Gastroesophageal sphincter (tissue), 4 donors: ENCODE measurements around the gene RNF144A. TPM values are rescaled to one million over a fixed set of nuclear protein-coding genes. Genes with fewer than 3 reads are reported as not detected.

Experiments used
- ATAC-seq: fragments of 150-250 bp; one replicate; pipeline ENCODE4 v1.9.1; 2016; ENCODE audit warnings: mild to moderate bottlenecking, moderate library complexity
- H3K27ac ChIP-seq, 4 donors: fragments of 200-600 bp; sonication (generic) in 3 of 4; 1 replicate in 3 of 4; 2 replicates in 1 of 4; pipeline ENCODE4 v1.5.1; 2016 to 2019
- H3K27me3 ChIP-seq: fragments of 200-600 bp; sonication (generic); one replicate; pipeline ENCODE4 v1.5.1; 2019
- H3K36me3 ChIP-seq, 2 donors: fragments of 200-600 bp; sonication (generic); one replicate each; pipeline ENCODE4 v1.5.1; 2019; ENCODE audit warnings: control low read depth in 1 of 2
- H3K4me1 ChIP-seq, 3 donors: fragments of 200-600 bp; sonication (generic); 1 replicate in 2 of 3; 2 replicates in 1 of 3; pipeline ENCODE4 v1.5.1; 2016 to 2019; ENCODE audit warnings: control low read depth in 2 of 3
- H3K4me3 ChIP-seq, 2 donors: fragments of 200-600 bp; sonication (generic); one replicate each; pipeline ENCODE4 v1.5.1; 2019; ENCODE audit warnings: mild to moderate bottlenecking in 1 of 2, moderate library complexity in 1 of 2
- H3K9me3 ChIP-seq, 3 donors: fragments of 200-600 bp; sonication (generic); one replicate each; pipeline ENCODE4 v1.5.1; 2017 to 2019; ENCODE audit warnings: control low read depth in 2 of 3
- EP300 ChIP-seq: sonication (generic); formaldehyde crosslinking; IDR thresholded peaks from one replicate; pipeline ENCODE4 v1.6.1; 2017; ENCODE audit warnings: antibody characterized with exemption, mild to moderate bottlenecking
- POLR2A ChIP-seq, 2 donors: fragments of 450-650 bp; IDR thresholded peaks; one replicate each; pipeline ENCODE4 v1.6.1; 2017; ENCODE audit warnings: antibody characterized with exemption in 2 of 2, mild to moderate bottlenecking in 2 of 2, moderate library complexity in 1 of 2
- POLR2AphosphoS5 ChIP-seq: sonication (generic); formaldehyde crosslinking; IDR thresholded peaks from one replicate; pipeline ENCODE4 v1.6.1; 2017; ENCODE audit warnings: antibody characterized with exemption
- WGBS, 2 donors: methylation state at CpG; one replicate each; pipeline ENCODE4 v1.1.5; 2018; ENCODE audit warnings: low coverage in 1 of 2; 5-methylcytosine and 5-hydroxymethylcytosine counted together
- total RNA-seq, 4 donors: library from RNA; depleted of rRNA; stranded (reverse); fragments of >200 nt; gene quantifications; one replicate each; pipeline ENCODE4 v1.1.0, GENCODE V29; 2016
- TF ChIP-seq, protein P1 (sequence below), 4 experiments: fragments of 200-600 bp in 2 of 4; fragments of 450-650 bp in 2 of 4; sonication (generic) in 1 of 4; IDR thresholded peaks; one replicate each; pipeline ENCODE4 v1.5.1; 2017 to 2019; ENCODE audit warnings: antibody characterized with exemption in 4 of 4, mild to moderate bottlenecking in 2 of 4, moderate library complexity in 2 of 4

Gene RNF144A
- total RNA-seq, 4 donors from 2014 or later: 7.2 to 12.9 (median 8.8) TPM

DNA sequence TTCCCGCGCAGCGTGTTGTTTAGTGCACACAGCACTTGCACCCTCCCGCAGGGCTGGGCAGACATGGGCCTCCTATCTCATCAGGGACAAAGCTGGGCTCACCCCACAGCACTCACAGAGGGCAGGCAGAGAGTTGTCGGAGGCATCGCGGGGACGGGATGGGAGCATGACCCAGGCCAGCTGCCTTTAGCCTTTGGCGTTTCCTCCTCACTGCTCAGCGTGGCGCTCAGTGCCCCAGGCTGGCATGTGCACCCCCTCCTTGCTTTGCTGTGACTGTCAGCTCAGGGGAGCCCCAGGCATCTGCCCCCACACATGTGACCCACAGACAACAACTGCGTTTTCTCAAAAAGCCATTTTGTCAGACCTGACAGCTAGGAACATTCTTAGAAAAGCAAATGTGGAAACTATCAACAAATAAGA, 101.1 kb downstream of the RNF144A start:
- H3K4me3 ChIP-seq: no peak overlapping the region
- H3K36me3 ChIP-seq: peaks cover 0 to 21% of the 10 kb centered on the region in 2 donors
- ATAC-seq: no peak
- H3K9me3 ChIP-seq: no peaks in the 10 kb centered on the region
- H3K4me1 ChIP-seq: peaks cover 0 to 77% (median 6%) of the 10 kb centered on the region in 3 donors
- no peak overlapping the region for H3K27ac ChIP-seq
- TF ChIP-seq POLR2A (IDR thresholded peaks at IDR 0.05) (no peak), POLR2AphosphoS5 (peak; percentile 61)
- H3K27me3 ChIP-seq: no peaks in the 10 kb centered on the region
- 79% methylated on average over 7 of the region's 12 CpGs; no CpG with 5 or more reads in 1 of the 2 donors for WGBS, 2 donors

DNA sequence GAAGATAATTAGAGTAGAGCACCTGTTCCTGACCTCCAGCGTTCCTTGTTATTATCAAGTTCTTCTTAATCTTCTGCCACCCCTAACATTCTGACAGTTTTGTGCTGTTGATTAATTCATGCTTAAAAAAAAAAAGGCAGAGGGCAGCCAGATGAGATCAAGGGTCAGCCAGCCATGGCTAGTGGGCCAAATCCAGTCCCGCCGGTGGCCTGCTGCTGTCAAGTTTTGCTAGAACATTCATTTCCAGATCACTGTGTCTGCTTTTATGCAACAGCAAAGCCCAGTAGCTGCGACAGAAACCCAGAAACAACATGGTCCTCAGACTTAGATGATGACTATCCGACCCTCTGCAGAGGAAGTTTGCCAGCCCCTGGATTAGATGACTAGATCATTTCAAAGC, 101.6 kb downstream of the RNF144A start:
- 60 to 65% methylated on average over 2 to 3 of the region's 5 CpGs for WGBS, 2 donors
- no peak for ATAC-seq
- Histone ChIP-seq H3K4me3 (no peak overlapping the region), H3K4me1 (peaks cover 0 to 76% (median 6%) of the 10 kb centered on the region in 3 donors), H3K36me3 (peaks cover 0 to 21% of the 10 kb centered on the region in 2 donors), H3K27me3 (no peaks in the 10 kb centered on the region), H3K27ac (no peak overlapping the region), H3K9me3 (no peaks in the 10 kb centered on the region)
- TF ChIP-seq, protein P1, sequence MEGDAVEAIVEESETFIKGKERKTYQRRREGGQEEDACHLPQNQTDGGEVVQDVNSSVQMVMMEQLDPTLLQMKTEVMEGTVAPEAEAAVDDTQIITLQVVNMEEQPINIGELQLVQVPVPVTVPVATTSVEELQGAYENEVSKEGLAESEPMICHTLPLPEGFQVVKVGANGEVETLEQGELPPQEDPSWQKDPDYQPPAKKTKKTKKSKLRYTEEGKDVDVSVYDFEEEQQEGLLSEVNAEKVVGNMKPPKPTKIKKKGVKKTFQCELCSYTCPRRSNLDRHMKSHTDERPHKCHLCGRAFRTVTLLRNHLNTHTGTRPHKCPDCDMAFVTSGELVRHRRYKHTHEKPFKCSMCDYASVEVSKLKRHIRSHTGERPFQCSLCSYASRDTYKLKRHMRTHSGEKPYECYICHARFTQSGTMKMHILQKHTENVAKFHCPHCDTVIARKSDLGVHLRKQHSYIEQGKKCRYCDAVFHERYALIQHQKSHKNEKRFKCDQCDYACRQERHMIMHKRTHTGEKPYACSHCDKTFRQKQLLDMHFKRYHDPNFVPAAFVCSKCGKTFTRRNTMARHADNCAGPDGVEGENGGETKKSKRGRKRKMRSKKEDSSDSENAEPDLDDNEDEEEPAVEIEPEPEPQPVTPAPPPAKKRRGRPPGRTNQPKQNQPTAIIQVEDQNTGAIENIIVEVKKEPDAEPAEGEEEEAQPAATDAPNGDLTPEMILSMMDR (IDR thresholded peaks at IDR 0.05): no peak
- no peak for TF ChIP-seq EP300
- no peak for TF ChIP-seq POLR2AphosphoS5
- no peak for TF ChIP-seq POLR2A (IDR thresholded peaks at IDR 0.05)

DNA sequence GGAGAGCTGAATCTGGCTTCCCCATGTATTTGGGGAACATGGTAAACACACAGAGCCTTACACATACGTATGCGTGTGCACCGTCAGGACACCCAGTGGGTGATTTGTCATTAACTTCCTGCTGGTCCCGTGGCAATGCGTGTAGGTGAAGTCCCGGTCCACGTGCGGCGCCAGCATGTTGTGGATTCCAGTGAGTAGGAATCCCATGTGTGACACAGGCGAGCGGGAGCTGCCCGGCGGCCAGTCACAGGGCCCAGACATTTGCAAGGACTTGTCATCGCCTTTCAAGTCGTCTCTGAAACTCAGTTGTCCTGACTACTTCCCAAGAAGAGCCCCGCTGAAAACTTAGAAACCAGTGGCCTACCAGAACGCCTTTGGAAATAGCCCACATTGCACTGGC, 102.0 kb downstream of the RNF144A start:
- Histone ChIP-seq H3K4me3 (no peak overlapping the region), H3K4me1 (peaks cover 0 to 72% (median 4%) of the 10 kb centered on the region in 3 donors), H3K36me3 (peaks cover 0 to 23% of the 10 kb centered on the region in 2 donors), H3K27ac (no peak overlapping the region), H3K9me3 (no peaks in the 10 kb centered on the region), H3K27me3 (no peaks in the 10 kb centered on the region)
- TF ChIP-seq, protein P1 (IDR thresholded peaks at IDR 0.05): no peak
- TF ChIP-seq POLR2A (IDR thresholded peaks at IDR 0.05) (no peak), POLR2AphosphoS5 (no peak), EP300 (no peak)
- WGBS, 2 donors: 100% methylated on average over 2 of the region's 17 CpGs
- no peak for ATAC-seq

DNA sequence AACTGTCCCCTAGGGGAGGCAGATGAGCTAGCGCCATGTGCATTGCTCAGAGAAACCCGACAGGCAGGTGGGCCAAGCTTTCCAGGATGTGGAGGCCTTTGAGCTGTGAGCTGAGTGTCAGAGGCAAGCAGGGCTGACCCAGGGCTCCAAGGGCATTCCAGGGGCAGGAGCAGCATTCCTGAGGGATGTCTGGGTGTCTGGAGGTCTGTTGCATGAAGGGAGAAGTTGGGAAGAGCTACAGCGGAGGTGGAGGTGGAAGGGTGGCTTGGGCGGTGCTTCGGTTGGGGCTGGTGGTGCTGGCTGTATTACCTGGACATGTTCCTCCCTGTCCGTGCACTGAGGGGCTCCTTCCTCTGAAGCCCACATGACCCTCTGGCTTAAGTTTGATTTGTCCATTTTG, 102.8 kb downstream of the RNF144A start:
- 90 to 100% methylated on average over 4 to 5 of the region's 6 CpGs for WGBS, 2 donors
- Histone ChIP-seq H3K27me3 (no peaks in the 10 kb centered on the region), H3K27ac (no peak overlapping the region), H3K4me3 (no peak overlapping the region), H3K4me1 (peaks cover 0 to 64% (median 4%) of the 10 kb centered on the region in 3 donors), H3K36me3 (peaks cover 0 to 32% of the 10 kb centered on the region in 2 donors), H3K9me3 (no peaks in the 10 kb centered on the region)
- no peak for ATAC-seq
- TF ChIP-seq EP300: no peak
- TF ChIP-seq, protein P1 (IDR thresholded peaks at IDR 0.05): no peak
- TF ChIP-seq POLR2AphosphoS5: no peak
- TF ChIP-seq POLR2A (IDR thresholded peaks at IDR 0.05): no peak

DNA sequence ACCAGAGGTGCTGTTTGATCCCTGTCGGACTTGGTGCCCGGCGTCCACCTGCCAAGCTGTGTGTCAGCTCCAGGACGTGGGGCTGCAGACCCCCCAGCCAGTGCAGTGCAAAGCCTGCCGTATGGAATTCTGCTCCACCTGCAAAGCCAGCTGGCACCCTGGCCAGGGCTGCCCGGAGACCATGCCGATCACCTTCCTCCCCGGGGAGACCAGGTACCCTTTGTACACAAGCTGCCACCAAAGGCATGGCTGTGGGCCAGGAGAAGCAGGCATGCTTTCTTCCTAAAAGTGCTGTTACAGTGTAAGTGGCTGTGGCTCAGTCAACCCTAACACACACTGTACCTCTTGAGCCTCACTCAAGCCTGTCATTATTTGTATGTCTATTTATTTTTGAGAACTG, 103.3 kb downstream of the RNF144A start:
- Histone ChIP-seq H3K9me3 (no peaks in the 10 kb centered on the region), H3K27ac (no peak overlapping the region), H3K27me3 (no peaks in the 10 kb centered on the region), H3K4me3 (no peak overlapping the region), H3K4me1 (peaks cover 0 to 59% (median 4%) of the 10 kb centered on the region in 3 donors), H3K36me3 (peaks cover 0 to 35% of the 10 kb centered on the region in 2 donors)
- no peak for ATAC-seq
- WGBS, 2 donors: 100% methylated on average over 1 of the region's 8 CpGs; no CpG with 5 or more reads in 1 of the 2 donors
- TF ChIP-seq POLR2A (IDR thresholded peaks at IDR 0.05) (no peak), POLR2AphosphoS5 (no peak), EP300 (no peak)
- TF ChIP-seq, protein P1 (IDR thresholded peaks at IDR 0.05): no peak
